NCI-H2227 treated with DMSO at 0.1 percent for 48 hours (cell line): ENCODE measurements around the gene CYP11A1.
"Not testable (repeated sequence)": the region's sequence is repeated elsewhere in the genome, so short reads cannot be mapped to it uniquely, and the experiment has no call there.

Experiments used
- DNase-seq: peaks from one replicate; lab custom pipeline; 2025; lab: John Stamatoyannopoulos, UW

The CYP11A1 gene

GRCh38 chr15:74374648-74375302, 7.3 kb upstream of the CYP11A1 start:
- DNase-seq, result no peak

GRCh38 chr15:74373731-74374647, 6.5 kb upstream of the CYP11A1 start:
- peak; percentile 80 for DNase-seq

GRCh38 chr15:74373056-74373650, 5.7 kb upstream of the CYP11A1 start:
- DNase-seq, result no peak

GRCh38 chr15:74370471-74370870, 3.0 kb upstream of the CYP11A1 start:
- DNase-seq, result no peak

GRCh38 chr15:74369756-74370155, 2.3 kb upstream of the CYP11A1 start:
- DNase-seq, result no peak

GRCh38 chr15:74369084-74369745, 1.8 kb upstream of the CYP11A1 start:
- no peak for DNase-seq

GRCh38 chr15:74368121-74368520, 675 bp upstream of the CYP11A1 start:
- DNase-seq, result no peak

- DNase-seq, result no peak
Observed at GRCh38 chr15:74365598-74366445, 1.6 kb downstream of the CYP11A1 start.

- no peak for DNase-seq
Observed at GRCh38 chr15:74364936-74365597, 2.4 kb downstream of the CYP11A1 start.

GRCh38 chr15:74362482-74362881, 5.0 kb downstream of the CYP11A1 start:
- no peak for DNase-seq

GRCh38 chr15:74360855-74361254, 6.6 kb downstream of the CYP11A1 start:
- DNase-seq, result not testable (repeated sequence)

- DNase-seq, result not testable (repeated sequence)
Observed at GRCh38 chr15:74359376-74359775, 8.1 kb downstream of the CYP11A1 start.

- not testable (repeated sequence) for DNase-seq
Observed at GRCh38 chr15:74357514-74357913, 9.9 kb downstream of the CYP11A1 start.

GRCh38 chr15:74356050-74356449, 11.4 kb downstream of the CYP11A1 start:
- not testable (repeated sequence) for DNase-seq

GRCh38 chr15:74353992-74354391, 13.5 kb downstream of the CYP11A1 start:
- DNase-seq, result not testable (repeated sequence)

- no peak for DNase-seq
Observed at GRCh38 chr15:74352393-74352910, 15.0 kb downstream of the CYP11A1 start.

- DNase-seq, result no peak
Observed at GRCh38 chr15:74351670-74352069, 15.8 kb downstream of the CYP11A1 start.

GRCh38 chr15:74350295-74351275, 16.9 kb downstream of the CYP11A1 start:
- DNase-seq, result no peak

- DNase-seq, result no peak
Observed at GRCh38 chr15:74349241-74349778, 18.1 kb downstream of the CYP11A1 start.
